ENCODE data around the gene KIF13A. TPM values are rescaled to one million over a fixed set of nuclear protein-coding genes. Genes with fewer than 3 reads are reported as not detected.

KIF13A gene
- total and polyA plus RNA-seq, 12 donors, result 16.7 to 198 (median 97.8) TPM

GRCh38 chr6:17941318-17941717, 46.1 kb downstream of the KIF13A start:
- no peak overlapping the region for H3K27ac ChIP-seq
- 81 to 90% methylated on average over 4 of the region's 4 CpGs for WGBS, 2 donors
- no peaks in the 10 kb centered on the region for H3K9me3 ChIP-seq
- intact Hi-C loops (cut with DNase I), result no loop called here
- TF ChIP-seq, protein P1, sequence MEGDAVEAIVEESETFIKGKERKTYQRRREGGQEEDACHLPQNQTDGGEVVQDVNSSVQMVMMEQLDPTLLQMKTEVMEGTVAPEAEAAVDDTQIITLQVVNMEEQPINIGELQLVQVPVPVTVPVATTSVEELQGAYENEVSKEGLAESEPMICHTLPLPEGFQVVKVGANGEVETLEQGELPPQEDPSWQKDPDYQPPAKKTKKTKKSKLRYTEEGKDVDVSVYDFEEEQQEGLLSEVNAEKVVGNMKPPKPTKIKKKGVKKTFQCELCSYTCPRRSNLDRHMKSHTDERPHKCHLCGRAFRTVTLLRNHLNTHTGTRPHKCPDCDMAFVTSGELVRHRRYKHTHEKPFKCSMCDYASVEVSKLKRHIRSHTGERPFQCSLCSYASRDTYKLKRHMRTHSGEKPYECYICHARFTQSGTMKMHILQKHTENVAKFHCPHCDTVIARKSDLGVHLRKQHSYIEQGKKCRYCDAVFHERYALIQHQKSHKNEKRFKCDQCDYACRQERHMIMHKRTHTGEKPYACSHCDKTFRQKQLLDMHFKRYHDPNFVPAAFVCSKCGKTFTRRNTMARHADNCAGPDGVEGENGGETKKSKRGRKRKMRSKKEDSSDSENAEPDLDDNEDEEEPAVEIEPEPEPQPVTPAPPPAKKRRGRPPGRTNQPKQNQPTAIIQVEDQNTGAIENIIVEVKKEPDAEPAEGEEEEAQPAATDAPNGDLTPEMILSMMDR (IDR thresholded peaks at IDR 0.05), result no peak
- peaks cover 0 to 55% (median 37%) of the 10 kb centered on the region in 9 donors for H3K4me1 ChIP-seq
- DNase-seq (no peak), ATAC-seq (no peak)
- peaks cover 0 to 6% (median 0%) of the 10 kb centered on the region in 9 donors for H3K36me3 ChIP-seq
- H3K4me3 ChIP-seq, result no peak overlapping the region
- no peaks in the 10 kb centered on the region for H3K27me3 ChIP-seq

GRCh38 chr6:17940151-17940792, 47.2 kb downstream of the KIF13A start:
- WGBS, 2 donors, result 74 to 77% methylated on average over 6 of the region's 6 CpGs
- Histone ChIP-seq H3K4me1 (peaks cover 0 to 60% (median 39%) of the 10 kb centered on the region in 9 donors), H3K27ac (no peak overlapping the region), H3K36me3 (peaks cover 0 to 6% (median 0%) of the 10 kb centered on the region in 9 donors), H3K27me3 (no peaks in the 10 kb centered on the region), H3K4me3 (no peak overlapping the region), H3K9me3 (no peaks in the 10 kb centered on the region)
- TF ChIP-seq, protein P1 (IDR thresholded peaks at IDR 0.05), result no peak
- peak in 1 of 8 donors; percentile 39 for ATAC-seq
- DNase-seq, result no peak
- intact Hi-C loops (cut with DNase I), result no loop called here

DNA sequence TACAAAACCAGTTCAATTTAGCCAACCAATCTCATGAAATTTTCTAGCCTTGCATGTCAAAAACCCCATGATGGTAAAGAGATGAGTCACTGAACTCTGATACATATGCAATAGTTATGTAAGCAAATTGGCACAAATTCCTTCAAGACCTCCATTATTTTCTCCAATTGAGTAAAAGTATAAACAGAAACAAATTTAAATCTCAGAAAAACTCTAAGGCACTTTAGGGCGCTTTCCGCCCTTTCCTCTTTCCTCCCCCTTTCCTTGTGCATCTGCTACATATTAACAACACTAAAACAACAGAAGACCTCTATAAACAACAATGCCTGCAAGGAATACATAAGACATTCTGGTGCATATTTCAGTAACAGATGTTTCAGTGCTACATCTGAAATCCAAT, 48.5 kb downstream of the KIF13A start:
- WGBS, 2 donors, result 91 to 93% methylated on average over 2 of the region's 2 CpGs
- intact Hi-C loops (cut with DNase I), result loop anchor here in 2 of 10 donors (10.0 kb wide), 1 partner anchor 46 kb away; the partner anchor contains the start of gene KIF13A (in 2 of the 2)
- Histone ChIP-seq H3K36me3 (peaks cover 0 to 6% (median 0%) of the 10 kb centered on the region in 9 donors), H3K4me1 (peaks cover 0 to 60% (median 35%) of the 10 kb centered on the region in 9 donors), H3K27me3 (no peaks in the 10 kb centered on the region), H3K4me3 (no peak overlapping the region), H3K27ac (no peak overlapping the region), H3K9me3 (no peaks in the 10 kb centered on the region)
- TF ChIP-seq, protein P1 (IDR thresholded peaks at IDR 0.05), result no peak
- ATAC-seq (no peak), DNase-seq (no peak)

DNA sequence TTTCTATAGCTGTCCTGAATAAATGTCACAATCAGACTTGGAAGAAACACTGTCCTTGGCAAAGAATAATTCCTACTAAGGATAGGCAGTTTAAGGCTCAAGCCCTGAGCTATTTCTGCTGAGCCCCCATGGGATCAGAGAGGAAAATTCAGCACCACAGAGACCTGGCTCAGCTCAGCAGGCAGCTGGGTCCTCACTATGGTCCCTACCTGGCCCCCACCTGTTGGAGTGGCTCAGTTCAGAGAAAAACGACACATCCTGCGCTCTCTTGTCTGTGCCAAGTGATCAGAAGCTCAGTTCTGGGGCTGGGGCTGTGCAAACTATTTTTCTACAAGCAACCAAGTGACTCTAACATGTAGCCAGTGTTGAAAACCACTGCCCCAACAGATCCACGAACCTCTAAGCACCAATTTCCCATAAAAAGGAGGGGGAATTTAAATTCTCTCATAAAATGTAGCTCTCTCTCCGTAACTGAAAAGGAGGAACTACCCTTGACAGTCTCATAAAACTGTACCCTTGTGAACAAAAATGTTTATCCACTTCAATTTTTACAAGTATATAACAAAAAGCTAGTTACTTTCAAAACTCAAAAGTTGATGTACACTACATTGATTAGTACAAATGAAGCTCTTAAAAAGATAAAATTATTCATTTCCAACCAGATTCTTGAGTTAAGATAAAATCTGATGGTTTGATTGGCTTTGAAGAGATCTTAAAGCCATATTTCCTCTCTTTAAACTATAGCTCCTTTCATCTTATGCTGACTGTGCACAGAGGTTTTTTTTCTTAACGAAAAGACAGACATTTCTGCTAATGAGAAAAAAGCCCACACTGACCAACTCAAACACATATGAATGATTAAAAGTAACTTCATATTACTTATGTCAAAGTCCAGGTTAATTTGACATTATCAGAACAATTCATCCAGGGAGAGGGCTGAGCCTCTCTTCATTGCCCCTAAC, 52.0 kb downstream of the KIF13A start:
- H3K27ac ChIP-seq, result peak overlapping the region in 7 of 10 donors; percentile 15 to 93 (median 49)
- no peaks in the 10 kb centered on the region for H3K27me3 ChIP-seq
- H3K4me3 ChIP-seq, result no peak overlapping the region
- TF ChIP-seq, protein P1 (IDR thresholded peaks at IDR 0.05), result no peak
- H3K36me3 ChIP-seq, result peaks cover 0 to 6% (median 0%) of the 10 kb centered on the region in 9 donors
- H3K4me1 ChIP-seq, result peaks cover 0 to 71% (median 58%) of the 10 kb centered on the region in 9 donors
- DNase-seq, result no peak
- ATAC-seq, result peak in 1 of 8 donors; percentile 19
- intact Hi-C loops (cut with DNase I), result loop anchor here in 2 of 10 donors (10.0 kb wide), 1 partner anchor 49 kb away; the partner anchor contains the start of gene KIF13A (in 2 of the 2)
- no peaks in the 10 kb centered on the region for H3K9me3 ChIP-seq
- 50 to 53% methylated on average over 5 of the region's 5 CpGs for WGBS, 2 donors
